OCI-LY1 (cell line): ENCODE measurements around the gene SALL4.

Experiments used
- H2AFZ ChIP-seq: fragments of 200-600 bp; sonication (generic), shearing (Covaris generic); 2 replicates; pipeline ENCODE4 v1.6.0; 2014; ENCODE audit warnings: antibody characterized with exemption, mild to moderate bottlenecking, low read length
- H3F3A ChIP-seq: fragments of 200-600 bp; sonication (generic), shearing (Covaris generic); 2 replicates; pipeline ENCODE4 v1.6.0; 2014; ENCODE audit warnings: mild to moderate bottlenecking, antibody characterized with exemption, low read length, moderate library complexity; ENCODE audit not compliant: insufficient read depth
- H3K27ac ChIP-seq: fragments of 200-600 bp; sonication (generic); 2 replicates; pipeline ENCODE4 v1.5.1; 2014; ENCODE audit warnings: low read length, mixed run types, mild to moderate bottlenecking, low read depth; ENCODE audit not compliant: poor library complexity, severe bottlenecking
- H3K27me3 ChIP-seq: fragments of 200-600 bp; sonication (generic); 2 replicates; pipeline ENCODE4 v1.6.0; 2014; ENCODE audit warnings: antibody characterized with exemption, mild to moderate bottlenecking, low read length, moderate library complexity; ENCODE audit not compliant: insufficient read depth
- H3K36me3 ChIP-seq: fragments of 200-600 bp; sonication (generic); 2 replicates; pipeline ENCODE4 v1.6.1; 2014; ENCODE audit warnings: mild to moderate bottlenecking, antibody characterized with exemption, low read length, moderate library complexity, mixed read lengths; ENCODE audit not compliant: insufficient read depth
- H3K4me1 ChIP-seq: fragments of 200-600 bp; sonication (generic); 2 replicates; pipeline ENCODE4 v1.5.1; 2014; ENCODE audit warnings: mild to moderate bottlenecking, low read length, moderate library complexity; ENCODE audit not compliant: insufficient read depth, severe bottlenecking
- H3K4me2 ChIP-seq: fragments of 200-600 bp; sonication (generic), shearing (Covaris generic); 2 replicates; pipeline ENCODE4 v1.6.1; 2014; ENCODE audit warnings: low read length
- H3K4me3 ChIP-seq: fragments of 200-600 bp; sonication (generic); 2 replicates; pipeline ENCODE4 v1.5.1; 2014; ENCODE audit warnings: low read length, low read depth, mild to moderate bottlenecking, mixed read lengths; ENCODE audit not compliant: poor library complexity, severe bottlenecking
- H3K79me2 ChIP-seq: fragments of 200-600 bp; shearing (Covaris generic); 2 replicates; pipeline ENCODE4 v1.6.1; 2016; ENCODE audit warnings: mixed run types, low read length, mixed read lengths; ENCODE audit not compliant: insufficient read depth
- H3K9ac ChIP-seq: fragments of 200-600 bp; sonication (generic), shearing (Covaris generic); 2 replicates; pipeline ENCODE4 v1.6.1; 2014; ENCODE audit warnings: mild to moderate bottlenecking, low read length, mixed read lengths
- H3K9me2 ChIP-seq: fragments of 200-600 bp; sonication (generic), shearing (Covaris generic); 2 replicates; pipeline ENCODE4 v1.6.1; 2014; ENCODE audit warnings: low read depth, mild to moderate bottlenecking, low read length, mixed read lengths
- H3K9me3 ChIP-seq: fragments of 200-600 bp; shearing (Covaris generic); 2 replicates; pipeline ENCODE4 v1.6.1; 2014; ENCODE audit warnings: low read length, mixed read lengths
- H4K20me1 ChIP-seq: fragments of 200-600 bp; sonication (generic), shearing (Covaris generic); 2 replicates; pipeline ENCODE4 v1.6.0; 2016; ENCODE audit warnings: mild to moderate bottlenecking, low read length; ENCODE audit not compliant: insufficient read depth
- EZH2 ChIP-seq: fragments of 200-600 bp; sonication (generic), shearing (Covaris generic); IDR thresholded peaks from 2 replicates; pipeline ENCODE4 v1.8.0; 2017; ENCODE audit warnings: borderline replicate concordance, mixed run types, mild to moderate bottlenecking, antibody characterized with exemption, low read length, moderate library complexity, mixed read lengths
- TF ChIP-seq, protein P1 (sequence below): fragments of 200-600 bp; sonication (generic), shearing (Covaris generic); IDR thresholded peaks from 2 replicates; pipeline ENCODE4 v1.5.1; 2017; ENCODE audit warnings: mild to moderate bottlenecking, antibody characterized with exemption, low read length, moderate library complexity, mixed read lengths

The SALL4 gene

DNA sequence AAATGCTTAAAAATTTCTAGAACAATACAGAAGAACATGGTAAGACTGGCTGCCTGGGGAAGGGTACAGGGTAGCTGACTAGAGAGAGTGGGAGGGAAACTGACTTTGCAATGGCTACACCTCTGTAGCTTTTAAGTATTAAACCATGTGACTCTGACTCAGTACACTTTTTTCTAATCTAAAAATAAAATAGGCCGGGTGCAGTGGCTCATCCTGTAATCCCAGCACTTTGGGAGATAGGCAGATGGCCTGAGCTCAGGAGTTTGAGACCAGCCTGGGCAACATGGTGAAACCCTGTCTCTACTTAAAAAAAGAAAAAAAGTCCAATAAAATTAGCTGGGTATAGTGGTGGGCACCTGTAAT, 52.7 kb downstream of the SALL4 start:
- Histone ChIP-seq H3K27me3 (no peaks in the 10 kb centered on the region), H3F3A (no peaks in the 10 kb centered on the region), H3K9me2 (no peaks in the 10 kb centered on the region), H3K9me3 (no peaks in the 10 kb centered on the region), H3K9ac (no peak overlapping the region), H2AFZ (no peak overlapping the region), H3K4me3 (no peak overlapping the region), H3K79me2 (no peaks in the 10 kb centered on the region), H3K4me1 (no peaks in the 10 kb centered on the region), H3K27ac (no peak overlapping the region), H4K20me1 (no peaks in the 10 kb centered on the region), H3K4me2 (no peak overlapping the region), H3K36me3 (no peaks in the 10 kb centered on the region)
- TF ChIP-seq EZH2, result no peak
- TF ChIP-seq, protein P1, sequence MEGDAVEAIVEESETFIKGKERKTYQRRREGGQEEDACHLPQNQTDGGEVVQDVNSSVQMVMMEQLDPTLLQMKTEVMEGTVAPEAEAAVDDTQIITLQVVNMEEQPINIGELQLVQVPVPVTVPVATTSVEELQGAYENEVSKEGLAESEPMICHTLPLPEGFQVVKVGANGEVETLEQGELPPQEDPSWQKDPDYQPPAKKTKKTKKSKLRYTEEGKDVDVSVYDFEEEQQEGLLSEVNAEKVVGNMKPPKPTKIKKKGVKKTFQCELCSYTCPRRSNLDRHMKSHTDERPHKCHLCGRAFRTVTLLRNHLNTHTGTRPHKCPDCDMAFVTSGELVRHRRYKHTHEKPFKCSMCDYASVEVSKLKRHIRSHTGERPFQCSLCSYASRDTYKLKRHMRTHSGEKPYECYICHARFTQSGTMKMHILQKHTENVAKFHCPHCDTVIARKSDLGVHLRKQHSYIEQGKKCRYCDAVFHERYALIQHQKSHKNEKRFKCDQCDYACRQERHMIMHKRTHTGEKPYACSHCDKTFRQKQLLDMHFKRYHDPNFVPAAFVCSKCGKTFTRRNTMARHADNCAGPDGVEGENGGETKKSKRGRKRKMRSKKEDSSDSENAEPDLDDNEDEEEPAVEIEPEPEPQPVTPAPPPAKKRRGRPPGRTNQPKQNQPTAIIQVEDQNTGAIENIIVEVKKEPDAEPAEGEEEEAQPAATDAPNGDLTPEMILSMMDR, result no peak

DNA sequence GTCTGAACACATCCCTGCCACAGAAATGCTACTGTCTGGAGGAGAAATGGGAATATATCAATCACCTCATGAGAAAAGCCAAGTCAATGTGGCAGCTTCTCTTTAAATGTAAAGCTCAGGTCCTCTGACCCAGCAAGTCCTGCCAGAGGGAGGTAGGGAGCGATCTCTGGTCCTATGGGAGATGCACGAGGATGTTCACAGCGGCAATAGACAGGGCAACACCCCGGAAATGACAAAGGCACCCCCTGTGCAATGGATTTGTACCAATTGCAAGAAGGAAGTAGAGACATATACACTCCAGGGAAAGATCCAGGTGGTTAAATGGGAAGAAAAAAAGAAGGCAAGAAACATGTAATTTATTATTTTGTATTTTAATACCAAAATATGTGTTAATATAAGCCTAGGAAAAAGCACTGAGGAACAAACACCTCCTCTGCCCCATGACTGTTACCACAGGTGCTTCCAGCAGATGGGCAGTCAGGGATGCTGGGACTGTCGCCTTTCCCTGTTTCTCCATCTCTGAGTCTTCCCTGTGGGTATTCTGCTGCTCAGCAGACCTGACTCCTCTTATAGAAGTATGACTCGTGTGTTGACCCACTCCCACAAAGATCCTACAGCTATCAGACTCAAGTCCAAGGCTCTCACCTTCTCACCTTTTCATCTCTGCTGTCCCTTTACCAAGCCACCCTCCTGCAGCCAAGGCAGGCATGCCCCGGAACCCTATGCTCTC, 55.0 kb downstream of the SALL4 start:
- no peaks in the 10 kb centered on the region for H3K9me2 ChIP-seq
- H3K36me3 ChIP-seq, result no peaks in the 10 kb centered on the region
- no peaks in the 10 kb centered on the region for H3K9me3 ChIP-seq
- H3K27me3 ChIP-seq, result no peaks in the 10 kb centered on the region
- H3K27ac ChIP-seq, result no peak overlapping the region
- no peak overlapping the region for H3K4me3 ChIP-seq
- no peaks in the 10 kb centered on the region for H3F3A ChIP-seq
- H3K4me2 ChIP-seq, result no peak overlapping the region
- TF ChIP-seq EZH2, result no peak
- TF ChIP-seq, protein P1, result no peak
- no peak overlapping the region for H2AFZ ChIP-seq
- no peaks in the 10 kb centered on the region for H3K79me2 ChIP-seq
- H3K9ac ChIP-seq, result no peak overlapping the region
- no peaks in the 10 kb centered on the region for H4K20me1 ChIP-seq
- H3K4me1 ChIP-seq, result no peaks in the 10 kb centered on the region

DNA sequence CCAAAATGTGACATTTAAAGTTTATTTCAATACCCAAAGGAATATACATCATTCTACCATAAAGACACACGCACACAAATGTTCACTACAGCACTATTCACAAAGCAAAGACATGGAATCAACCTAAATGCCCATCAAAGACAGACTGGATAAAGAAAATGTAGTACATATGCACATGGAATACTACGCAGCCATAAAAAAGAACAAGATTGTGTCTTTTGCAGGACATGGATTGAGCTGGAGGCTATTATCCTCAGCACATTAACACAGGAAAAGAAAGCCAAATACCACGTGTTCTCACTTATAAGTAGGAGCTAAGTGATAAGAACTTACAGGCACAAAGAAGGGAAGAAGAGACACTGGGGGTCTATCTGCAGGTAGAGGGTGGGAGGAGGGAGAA, 56.5 kb downstream of the SALL4 start:
- no peaks in the 10 kb centered on the region for H3K9me3 ChIP-seq
- H3K36me3 ChIP-seq, result no peaks in the 10 kb centered on the region
- no peaks in the 10 kb centered on the region for H3K4me1 ChIP-seq
- no peak overlapping the region for H2AFZ ChIP-seq
- TF ChIP-seq, protein P1, result no peak
- TF ChIP-seq EZH2, result no peak
- H3K4me2 ChIP-seq, result no peak overlapping the region
- H3K9ac ChIP-seq, result no peak overlapping the region
- no peaks in the 10 kb centered on the region for H3K9me2 ChIP-seq
- no peaks in the 10 kb centered on the region for H3F3A ChIP-seq
- H3K27me3 ChIP-seq, result no peaks in the 10 kb centered on the region
- no peak overlapping the region for H3K4me3 ChIP-seq
- no peaks in the 10 kb centered on the region for H4K20me1 ChIP-seq
- H3K79me2 ChIP-seq, result no peaks in the 10 kb centered on the region
- no peak overlapping the region for H3K27ac ChIP-seq
